GM20000 (cell line): ENCODE measurements around the gene ADH1C.
"Not testable (repeated sequence)": the region's sequence is repeated elsewhere in the genome, so short reads cannot be mapped to it uniquely, and the experiment has no call there.

Experiments
- DNase-seq: peaks from one replicate; pipeline ENCODE4 v3.0.0; 2012; ENCODE audit warnings: low spot score
- CTCF ChIP-seq: IDR thresholded peaks from 2 replicates; pipeline ENCODE4 v1.5.1; 2012; ENCODE audit warnings: mild to moderate bottlenecking, control low read depth; ENCODE audit errors: extremely low read depth, missing control alignments

Gene ADH1C

DNA sequence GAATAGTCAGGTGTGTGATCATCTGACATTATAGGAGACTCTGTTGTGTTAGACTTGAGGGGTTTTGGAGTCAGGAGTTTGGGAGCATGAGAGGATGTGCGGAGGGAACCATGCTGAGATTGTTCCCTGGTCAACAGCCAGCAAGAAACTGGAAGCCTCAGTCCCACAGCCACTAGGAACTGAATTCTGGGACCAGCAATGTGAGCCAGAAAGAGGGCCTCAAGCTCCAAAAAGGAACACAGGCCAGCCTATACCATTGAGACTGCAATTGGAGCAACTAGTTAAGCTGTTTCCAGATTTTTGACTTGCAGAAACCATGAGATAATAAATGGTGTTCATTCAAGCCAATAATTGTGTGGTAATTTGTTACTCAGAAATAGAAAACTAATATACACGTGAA is 22.7 kb downstream of the ADH1C start:
- TF ChIP-seq CTCF, result no peak

DNA sequence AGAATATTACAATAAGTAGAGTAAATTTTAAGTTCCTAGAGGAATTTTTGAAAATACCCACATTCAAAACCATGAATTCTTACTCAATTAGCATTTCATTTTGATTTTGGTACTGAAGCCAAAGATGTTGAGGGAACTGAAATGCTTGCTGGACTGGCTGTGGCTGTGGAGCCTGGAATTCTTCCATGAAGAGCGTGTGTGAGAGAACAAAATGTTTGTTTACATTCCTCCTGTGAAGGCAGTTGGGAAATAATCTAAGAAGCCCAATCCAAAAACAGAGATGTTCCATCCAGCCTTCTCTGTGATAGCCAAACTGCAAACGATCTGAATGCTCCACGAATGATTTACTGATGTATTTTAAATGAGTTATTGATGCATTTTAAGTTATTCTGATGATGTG is 27.6 kb downstream of the ADH1C start:
- TF ChIP-seq CTCF, result no peak
- no peak for DNase-seq

More for the DNA sequence above, 22.7 kb downstream of the ADH1C start:
- DNase-seq, result no peak

DNA sequence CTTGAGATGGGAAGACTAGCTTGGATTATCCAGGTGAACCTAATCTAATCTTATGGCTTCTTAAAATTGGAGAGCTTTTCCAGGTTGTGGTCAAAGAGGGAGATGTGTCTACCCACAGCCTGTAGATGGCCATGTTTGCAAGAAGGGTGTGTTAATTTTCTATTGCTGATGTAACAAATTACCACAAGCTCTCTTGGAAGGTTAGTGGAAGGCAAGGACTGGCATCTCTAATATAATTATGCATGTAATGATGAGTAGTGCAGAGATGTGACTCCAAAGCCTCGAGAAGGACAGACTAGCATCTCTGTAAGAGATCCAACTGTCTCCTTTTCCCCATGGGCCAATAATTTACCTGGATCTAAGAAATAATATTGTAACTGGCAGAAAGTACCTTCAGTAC is 28.2 kb downstream of the ADH1C start:
- no peak for TF ChIP-seq CTCF
- DNase-seq, result no peak

DNA sequence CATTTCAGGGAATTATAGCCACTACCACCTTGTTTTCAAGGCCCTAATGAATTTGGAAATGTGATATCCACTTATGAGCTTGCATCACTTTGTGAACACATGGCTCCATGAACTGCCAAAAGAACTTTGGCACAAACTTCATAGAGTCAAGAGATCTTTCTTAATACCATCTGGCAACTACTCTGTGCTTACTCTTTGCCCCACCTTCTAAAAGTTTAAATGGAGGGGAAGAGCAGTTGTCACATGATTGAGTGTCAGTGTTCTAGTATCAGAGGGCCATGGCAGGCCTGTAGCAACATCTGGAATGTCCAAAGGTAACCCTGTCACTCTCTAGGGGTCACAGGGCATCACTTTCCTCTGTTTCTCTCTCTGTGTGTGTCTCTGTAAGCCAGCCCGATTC is 28.8 kb downstream of the ADH1C start:
- TF ChIP-seq CTCF, result no peak

DNA sequence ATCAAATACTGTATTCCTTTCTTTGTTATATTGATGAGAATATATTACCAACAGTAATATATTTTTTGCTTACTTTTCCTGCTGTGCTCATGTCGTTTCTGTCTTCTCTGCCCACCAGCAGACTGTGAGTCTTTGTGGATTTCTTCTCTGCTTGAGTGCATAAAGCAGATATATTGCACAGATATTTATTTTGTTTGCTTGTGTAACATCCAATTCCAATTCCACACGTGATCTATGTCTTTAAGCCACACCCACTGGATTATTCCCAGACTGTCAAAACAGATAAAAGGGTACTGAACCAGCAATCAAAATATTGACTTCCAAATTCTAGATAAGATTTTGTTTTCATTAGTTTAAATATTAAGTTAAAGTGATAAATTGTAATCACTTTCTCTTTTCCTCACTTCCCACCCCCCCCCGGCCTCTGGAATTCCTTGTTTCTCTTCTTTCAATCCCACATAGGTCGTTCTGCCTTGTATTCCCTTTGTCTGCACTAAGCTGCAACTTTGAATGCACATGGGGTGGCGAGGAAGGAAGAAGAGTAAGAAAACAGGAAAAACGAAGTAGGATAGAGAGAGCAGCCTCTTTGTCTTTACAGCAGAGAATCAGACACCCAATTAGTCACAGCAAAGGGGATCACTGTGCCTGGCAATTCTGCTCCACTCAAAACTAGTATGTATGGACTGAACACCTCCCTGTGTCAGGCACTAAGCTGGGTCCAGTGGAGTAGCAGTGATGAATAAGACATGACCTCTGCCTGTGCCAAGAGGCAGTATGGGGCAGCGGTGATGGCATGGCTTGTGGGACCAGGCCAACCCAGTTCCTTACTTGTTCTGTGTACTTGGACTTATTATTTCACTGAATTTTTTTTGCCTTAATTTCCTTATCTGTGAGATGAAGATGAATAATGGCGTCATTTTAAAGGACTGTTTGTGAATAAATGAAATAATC is 31.0 kb downstream of the ADH1C start, which contains the start of gene ADH1B:
ADH1B (minus strand) TSS at position 161 of the 951 bp plus-strand sequence; CDS start at position 91, 70 bp downstream.
- no peak for DNase-seq
- TF ChIP-seq CTCF, result no peak

More for the DNA sequence above, 28.8 kb downstream of the ADH1C start:
- DNase-seq, result no peak

GRCh38 chr4:99317811-99318210 is 34.7 kb downstream of the ADH1C start:
- DNase-seq, result not testable (repeated sequence)

DNA sequence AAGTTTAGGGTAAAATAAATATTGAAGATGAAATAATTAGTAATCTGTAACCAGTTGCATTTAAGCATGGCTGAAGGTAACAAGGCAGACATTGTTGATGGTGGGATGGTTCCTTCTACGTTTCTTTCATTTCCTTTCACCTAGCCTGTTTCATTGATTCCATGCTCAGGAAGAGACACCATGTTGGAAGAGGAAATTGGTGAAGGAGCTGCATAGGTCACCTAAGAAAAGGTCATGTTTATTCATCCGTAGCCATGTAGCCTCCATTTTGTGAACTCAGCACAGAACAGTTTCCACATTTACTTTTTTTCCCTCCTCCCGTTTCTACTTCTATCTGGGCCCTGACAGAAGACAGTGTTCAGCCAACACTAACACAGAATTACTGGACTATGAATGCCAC is 35.2 kb downstream of the ADH1C start:
- no peak for TF ChIP-seq CTCF
- no peak for DNase-seq
